Measurements from ENCODE around the gene TGFB2.

GRCh38 chr1:218490406-218490922 is 145.3 kb downstream of the TGFB2 start:
- TF ChIP-seq CTCF (IDR thresholded peaks at IDR 0.05) (no peak), SP1 (CRISPR knock-in tag; conservative IDR thresholded peaks at IDR 0.05) (no peak), FOXK1 (CRISPR knock-in tag; IDR thresholded peaks at IDR 0.05) (no peak), CBFB (CRISPR knock-in tag; IDR thresholded peaks at IDR 0.05; ENCODE audit: low read depth) (no peak), PRRX2 (CRISPR knock-in tag; IDR thresholded peaks at IDR 0.05) (no peak), E2F1 (CRISPR knock-in tag; IDR thresholded peaks at IDR 0.05) (no peak), USF2 (CRISPR knock-in tag; IDR thresholded peaks at IDR 0.05) (no peak), FOXP1 (CRISPR knock-in tag; IDR thresholded peaks at IDR 0.05; ENCODE audit: borderline replicate concordance) (no peak)

Measured in WTC11 (cell line).